CD4-positive, alpha-beta T cell treated with Interleukin-4 for 1 hour (primary cell): ENCODE measurements around the gene ZNF225.
A peak's percentile ranks its signal among the peaks of the same experiment; 100 is the strongest.
"Not testable (repeated sequence)": the region's sequence is repeated elsewhere in the genome, so short reads cannot be mapped to it uniquely, and the experiment has no call there.

Source experiments
- DNase-seq, 2 donors: peaks; one replicate each; pipeline ENCODE4 v3.0.0-alpha.2; 2020 to 2022

The ZNF225 gene

DNA sequence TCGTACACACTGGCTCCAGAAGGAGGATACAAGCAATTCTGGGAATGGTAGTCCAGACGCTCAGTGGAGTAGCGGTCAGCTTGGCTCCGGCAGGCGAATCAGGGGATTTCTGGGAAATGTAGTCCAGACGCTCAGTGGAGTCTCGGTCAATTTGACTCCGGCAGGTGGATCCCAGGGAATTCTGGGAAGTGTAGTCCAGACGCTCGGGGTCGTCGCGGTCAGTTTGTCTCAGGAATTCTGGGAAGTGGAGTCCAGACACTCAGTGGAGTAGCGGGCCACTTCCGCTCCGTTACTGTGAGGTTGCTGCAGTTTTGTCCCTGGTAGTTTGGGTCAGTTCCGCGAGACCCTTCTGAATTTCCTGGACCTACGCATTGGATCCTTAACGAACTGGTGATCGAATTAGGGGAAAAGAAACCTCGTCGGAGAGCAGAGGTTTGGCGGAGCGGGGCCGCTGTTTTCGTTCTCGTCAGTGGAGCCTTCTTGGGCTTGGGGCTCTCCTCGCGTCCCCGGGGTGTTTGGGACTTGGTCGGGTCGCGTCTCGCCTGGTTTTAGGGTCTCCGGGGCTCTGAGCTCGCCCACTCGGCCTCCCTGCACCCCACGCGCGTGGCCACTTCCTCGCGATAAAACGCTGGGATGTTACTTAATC is at the start of gene ZNF225:
Gene ZNF225, plus strand, starts transcription at position 262 of the 646 bp plus-strand sequence. CDS start 2,429 bp downstream, outside the sequence.
- DNase-seq: peak; percentile 94

DNA sequence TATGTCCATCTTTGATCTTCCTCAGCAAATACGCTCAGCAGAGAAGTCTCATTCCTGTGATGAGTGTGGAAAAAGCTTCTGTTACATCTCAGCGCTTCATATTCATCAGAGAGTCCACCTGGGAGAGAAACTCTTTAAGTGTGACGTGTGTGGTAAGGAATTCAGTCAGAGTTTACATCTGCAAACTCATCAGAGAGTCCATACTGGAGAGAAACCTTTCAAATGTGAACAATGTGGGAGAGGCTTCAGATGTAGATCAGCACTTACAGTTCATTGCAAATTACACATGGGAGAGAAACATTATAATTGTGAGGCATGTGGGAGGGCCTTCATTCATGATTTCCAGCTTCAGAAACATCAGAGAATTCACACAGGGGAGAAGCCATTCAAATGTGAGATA is 46.9 kb upstream of the ZNF225 start:
- DNase-seq: no peak

DNA sequence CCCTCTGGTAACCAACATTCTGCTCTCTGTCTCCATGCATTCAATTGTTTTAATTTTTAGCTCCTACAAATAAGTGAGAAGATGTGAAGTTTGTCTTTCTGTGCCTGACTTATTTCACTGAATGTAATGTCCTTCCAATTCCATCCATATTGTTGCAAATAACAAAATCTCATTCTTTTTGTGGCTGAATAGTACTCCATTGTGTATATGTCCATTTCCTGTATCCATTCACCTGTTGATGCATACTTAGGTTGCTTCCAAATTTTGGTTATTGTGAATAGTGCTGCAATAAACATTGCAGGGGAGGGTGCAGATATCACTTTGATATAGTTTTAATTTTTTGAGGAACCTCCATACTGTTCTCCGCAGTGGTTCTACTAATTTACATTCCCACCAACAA is 43.8 kb upstream of the ZNF225 start:
- no peak for DNase-seq

DNA sequence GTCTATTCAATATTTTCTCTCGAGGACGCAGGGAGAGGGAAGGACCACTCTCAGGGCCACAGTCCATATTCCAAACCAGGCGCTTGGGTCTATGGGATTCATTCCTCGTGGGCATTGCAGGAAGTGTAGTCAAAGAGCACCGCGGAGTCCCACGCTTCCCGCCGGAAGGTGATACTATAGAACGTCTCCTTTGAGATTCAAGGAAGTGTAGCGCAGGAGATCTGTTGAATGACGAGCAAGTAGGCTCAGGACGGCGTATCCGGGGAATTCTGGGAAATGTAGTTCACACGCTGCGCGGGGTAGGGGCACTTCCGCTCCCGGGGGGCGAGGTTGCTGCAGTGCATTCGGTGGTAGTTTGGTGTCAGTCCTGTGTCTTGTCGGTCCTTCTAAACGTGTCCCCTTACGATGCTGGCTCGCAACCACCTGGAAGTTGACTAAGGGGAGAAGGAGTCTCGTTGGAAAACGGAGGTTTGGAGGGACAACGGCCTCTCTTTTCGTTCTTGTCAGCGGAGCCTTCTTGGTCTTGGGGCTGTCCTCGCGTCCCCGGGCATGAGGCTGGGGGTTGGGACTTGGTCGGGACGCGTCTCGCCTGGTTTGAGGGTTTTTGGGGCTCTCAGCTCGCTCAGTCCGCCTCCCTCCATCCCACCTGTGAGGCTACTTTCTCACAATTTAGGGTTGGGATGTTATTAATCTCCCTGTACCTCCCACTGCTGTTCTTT is 41.2 kb upstream of the ZNF225 start, which contains the start of gene ZNF284:
Gene ZNF284, plus strand, starts transcription at position 336 of the 719 bp plus-strand sequence. CDS start 4,231 bp downstream, outside the sequence.
- DNase-seq: peak; percentile 91 to 92

DNA sequence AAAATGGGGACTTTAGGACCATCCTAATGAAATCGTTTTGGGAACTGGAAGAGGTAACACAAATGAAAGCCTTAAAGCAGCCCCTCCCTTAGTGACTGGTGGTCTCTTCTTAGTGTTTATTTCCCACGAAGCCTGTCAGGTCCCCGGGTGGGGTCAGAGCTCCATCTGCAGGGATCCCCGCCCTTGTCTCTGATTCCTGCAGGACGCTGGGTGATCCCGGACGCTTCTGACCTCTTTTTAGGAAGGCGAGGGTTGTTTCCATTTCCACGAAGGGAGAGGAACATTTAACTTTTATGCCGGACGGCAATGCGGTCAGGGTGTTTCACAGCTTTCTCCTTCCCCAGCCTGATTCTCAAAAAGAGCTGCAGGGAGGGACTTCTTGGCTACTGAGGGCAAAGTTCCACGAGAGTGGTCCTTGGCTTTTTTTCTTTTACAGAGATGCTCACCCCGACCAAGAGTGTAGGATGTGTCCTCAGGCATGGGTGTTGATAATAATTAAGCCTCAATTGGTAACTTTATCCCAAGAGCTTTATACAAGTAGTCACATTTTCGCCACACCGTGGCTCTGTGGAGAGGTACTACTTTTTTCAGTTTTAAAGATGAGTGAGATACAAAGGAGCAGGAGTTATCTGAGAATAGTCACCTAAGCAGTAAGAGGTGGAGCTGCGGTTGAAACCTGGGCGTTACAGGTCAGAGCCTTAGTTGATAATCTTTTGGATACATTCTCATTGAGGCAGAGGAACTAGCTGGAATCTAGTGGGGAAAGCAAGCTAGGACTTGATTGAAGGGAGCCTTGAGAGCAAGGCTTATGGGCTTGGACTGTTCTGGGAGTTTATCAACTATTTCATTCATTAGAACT is 40.4 kb upstream of the ZNF225 start:
- DNase-seq: no peak

DNA sequence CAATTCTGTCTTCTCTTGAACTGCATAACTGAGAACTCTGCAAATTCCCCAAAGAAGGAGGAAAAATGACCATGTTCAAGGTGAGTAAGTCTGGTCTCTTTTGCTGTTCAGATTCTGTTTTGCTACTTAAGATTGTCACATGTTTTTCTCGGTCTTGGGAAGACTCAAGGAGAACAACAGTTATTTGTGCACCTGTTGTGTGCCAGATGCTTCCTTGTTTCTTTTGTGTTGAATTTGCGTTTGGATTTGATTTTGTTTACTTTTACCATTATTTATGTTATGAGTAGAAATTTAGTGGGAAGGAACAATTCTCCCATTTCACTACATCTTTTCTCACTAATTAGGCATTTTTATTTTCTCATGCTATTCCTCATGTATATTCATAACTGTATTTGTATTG is 36.9 kb upstream of the ZNF225 start:
- DNase-seq: no peak

DNA sequence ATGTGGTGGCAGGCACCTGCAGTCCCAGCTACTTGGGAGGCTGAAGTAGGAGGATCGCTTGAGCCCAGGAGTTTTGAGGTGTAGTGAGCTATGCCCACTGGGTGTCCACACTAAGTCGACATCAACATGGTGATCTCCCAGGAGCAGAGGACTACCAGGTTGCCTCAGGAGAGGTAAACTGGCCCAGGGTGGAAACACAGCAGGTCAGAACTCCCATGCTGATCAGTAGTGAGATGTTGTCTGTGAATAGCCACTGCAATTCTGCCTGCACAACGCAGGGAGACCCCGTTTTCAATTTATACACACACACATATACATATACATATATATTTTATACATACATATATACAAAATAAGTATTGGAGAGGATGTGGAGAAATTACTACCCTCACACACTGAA is 21.1 kb upstream of the ZNF225 start:
- DNase-seq: no peak

DNA sequence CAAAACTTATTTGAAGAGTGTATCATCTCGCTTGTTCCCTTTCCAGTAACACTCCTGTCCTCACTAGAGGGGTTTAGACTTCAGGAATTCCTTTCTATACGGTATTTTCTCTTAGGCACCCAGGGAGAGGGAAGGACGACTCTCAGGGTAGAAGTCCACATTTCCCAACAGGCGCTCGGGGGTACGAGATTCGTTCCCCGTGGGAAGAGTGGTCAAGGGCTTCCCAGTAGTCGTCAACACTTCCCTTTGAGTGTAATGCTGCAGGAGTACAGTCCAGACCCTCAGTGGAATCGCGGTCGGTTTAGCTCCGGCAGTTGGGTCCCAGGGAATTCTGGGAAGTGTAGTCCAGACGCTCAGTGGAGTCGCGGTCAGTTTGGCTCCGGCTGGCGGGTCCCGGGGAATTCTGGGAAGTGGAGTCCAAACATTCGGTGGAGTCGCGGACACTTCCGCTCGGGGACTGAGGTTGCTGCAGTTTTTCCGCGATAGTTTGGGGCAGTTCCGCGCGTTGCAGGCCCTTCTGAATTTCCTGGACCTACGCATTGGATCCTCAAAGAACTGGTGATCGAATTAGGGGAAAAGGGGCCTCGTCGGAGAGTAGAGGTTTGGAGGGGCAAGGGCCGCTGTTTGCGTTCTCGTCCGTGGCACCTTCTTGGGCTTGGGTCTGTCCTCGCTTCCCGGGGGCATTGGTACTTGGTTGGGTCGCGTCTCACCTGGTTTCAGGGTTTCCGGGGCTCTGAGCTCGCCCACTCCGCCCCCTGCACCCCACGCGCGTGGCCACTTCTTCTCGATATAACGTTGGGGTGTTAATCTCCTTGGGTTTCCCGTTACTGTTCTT is 19.1 kb upstream of the ZNF225 start, which contains the start of gene ZNF224:
Gene ZNF224, plus strand, starts transcription at position 431 of the 835 bp plus-strand sequence. CDS start 3,513 bp downstream, outside the sequence.
- peak; percentile 88 to 89 for DNase-seq

DNA sequence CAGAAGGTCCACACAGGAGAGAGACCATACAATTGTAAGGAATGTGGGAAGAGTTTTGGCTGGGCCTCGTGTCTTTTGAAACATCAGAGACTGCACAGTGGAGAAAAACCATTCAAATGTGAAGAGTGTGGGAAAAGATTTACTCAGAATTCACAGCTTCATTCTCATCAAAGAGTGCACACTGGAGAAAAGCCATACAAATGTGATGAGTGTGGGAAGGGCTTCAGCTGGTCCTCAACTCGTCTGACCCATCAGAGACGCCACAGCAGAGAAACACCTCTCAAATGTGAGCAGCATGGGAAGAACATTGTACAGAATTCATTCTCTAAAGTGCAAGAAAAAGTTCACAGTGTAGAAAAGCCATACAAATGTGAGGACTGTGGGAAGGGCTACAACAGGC is 5.4 kb upstream of the ZNF225 start:
- DNase-seq: no peak

DNA sequence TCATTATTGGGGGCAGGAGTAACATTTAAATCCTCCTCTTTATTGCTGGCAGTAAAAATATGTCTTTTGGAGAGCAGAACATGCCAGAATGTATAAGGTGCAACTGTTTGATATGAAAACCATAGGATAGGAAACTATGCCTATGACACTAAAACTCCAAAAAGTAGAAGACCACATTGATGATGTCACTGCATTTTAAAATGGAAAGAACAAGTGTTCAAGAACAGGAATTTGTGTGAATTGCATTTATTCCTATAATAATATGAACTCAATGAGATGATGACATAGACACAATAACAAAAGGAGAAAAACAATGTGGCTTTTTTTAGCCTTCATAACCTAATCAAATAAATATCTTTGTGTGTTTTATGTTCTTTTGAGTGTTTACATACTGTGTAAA is 3.7 kb upstream of the ZNF225 start:
- no peak for DNase-seq

DNA sequence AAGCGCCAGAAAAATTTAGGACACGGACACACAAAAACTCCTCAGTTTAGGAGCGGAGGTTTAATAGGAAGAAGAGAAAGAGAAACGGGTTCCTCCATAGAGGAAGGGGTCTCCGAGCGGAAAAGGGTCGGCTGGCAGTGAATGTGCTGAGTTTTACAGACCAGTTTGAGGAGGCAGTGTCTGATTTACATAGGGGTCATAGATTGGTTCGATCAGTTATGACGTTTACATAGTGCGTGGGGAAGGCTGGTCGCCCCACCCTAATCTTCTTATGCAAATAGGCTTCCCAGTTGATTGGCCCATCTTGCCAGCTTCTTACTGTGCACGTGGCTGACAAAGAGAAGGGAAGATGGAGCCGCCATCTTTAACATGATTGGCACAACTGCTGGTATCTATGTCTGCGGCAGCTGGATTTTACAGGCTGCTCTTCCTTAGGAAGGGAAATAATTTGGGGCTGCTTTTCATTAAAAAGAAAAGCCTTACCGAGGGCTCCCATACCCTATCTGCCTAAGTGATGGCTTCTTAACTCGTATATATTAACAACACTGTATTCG is 1.2 kb upstream of the ZNF225 start:
- DNase-seq: no peak

DNA sequence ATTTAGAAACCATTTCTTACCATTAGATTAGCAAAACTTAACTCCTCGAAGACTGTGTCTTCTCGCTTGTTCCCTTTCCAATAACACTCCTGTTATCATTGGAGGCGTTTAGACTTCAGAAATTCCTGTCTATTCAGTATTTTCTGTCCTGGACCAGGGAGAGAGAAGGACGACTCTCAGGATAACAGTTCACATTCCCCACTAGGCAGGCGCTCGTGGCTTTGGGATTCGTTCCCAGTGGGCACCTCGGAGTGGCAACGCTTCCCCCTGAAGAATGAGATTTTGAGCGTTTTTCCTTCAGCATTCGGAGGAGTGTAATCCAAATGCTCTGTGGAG is 429 bp upstream of the ZNF225 start:
- no peak for DNase-seq

DNA sequence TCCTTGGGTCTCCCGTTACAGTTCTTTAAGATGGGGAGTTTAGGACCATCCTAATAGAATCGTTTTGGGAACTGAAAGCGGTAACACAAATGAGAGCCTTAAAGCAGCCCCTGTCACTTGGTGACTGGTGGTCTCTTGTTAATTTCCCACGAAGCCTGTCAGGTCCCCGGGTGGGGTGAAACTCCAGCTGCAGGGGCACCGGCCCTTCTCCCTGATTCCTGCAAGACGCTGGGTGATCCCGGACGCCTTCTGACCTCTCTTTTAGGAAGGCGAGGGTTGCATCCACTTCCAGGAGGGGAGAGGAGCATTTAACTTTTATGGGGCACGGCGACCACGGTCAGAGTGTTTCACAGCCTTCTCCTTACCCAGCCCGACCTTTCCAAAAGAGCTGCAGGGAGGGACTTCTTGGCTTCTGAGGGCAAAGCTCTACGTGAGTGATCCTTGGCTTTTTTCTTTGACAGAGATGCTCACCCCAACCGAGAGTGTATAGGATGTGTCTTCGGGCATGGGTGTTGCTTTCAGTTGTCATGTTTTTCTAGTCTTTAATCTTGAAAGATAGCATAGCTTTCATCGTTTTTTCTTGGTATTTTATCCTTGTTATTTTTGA is 688 bp downstream of the ZNF225 start:
- no peak for DNase-seq

DNA sequence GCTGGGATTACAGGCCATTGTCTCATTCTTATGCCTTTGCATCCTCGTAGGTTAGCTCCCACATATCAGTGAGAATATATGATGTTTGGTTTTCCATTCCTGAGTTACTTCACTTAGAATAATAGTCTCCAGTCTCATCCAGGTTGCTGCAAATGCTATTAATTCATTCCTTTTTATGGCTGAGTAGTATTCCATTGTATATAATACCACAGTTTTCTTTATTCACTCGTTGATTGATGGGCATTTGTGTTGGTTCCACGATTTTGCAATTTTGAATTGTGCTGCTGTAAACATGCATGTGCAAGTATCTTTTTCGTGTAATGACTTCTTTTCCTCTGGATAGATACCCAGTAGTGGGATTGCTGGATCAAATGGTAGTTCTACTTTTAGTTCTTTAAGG is 8.0 kb downstream of the ZNF225 start:
- not testable (repeated sequence) for DNase-seq

DNA sequence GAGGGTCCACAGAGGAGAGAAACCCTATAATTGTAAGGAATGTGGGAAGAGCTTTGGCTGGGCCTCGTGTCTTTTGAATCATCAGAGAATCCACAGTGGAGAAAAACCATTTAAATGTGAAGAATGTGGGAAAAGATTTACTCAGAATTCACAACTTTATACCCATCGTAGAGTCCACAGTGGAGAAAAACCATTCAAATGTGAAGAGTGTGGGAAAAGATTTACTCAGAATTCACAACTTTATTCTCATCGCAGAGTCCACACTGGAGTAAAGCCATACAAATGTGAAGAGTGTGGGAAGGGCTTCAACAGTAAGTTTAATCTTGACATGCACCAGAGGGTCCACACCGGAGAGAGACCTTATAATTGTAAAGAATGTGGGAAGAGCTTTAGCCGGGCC is 18.8 kb downstream of the ZNF225 start:
- DNase-seq: no peak

DNA sequence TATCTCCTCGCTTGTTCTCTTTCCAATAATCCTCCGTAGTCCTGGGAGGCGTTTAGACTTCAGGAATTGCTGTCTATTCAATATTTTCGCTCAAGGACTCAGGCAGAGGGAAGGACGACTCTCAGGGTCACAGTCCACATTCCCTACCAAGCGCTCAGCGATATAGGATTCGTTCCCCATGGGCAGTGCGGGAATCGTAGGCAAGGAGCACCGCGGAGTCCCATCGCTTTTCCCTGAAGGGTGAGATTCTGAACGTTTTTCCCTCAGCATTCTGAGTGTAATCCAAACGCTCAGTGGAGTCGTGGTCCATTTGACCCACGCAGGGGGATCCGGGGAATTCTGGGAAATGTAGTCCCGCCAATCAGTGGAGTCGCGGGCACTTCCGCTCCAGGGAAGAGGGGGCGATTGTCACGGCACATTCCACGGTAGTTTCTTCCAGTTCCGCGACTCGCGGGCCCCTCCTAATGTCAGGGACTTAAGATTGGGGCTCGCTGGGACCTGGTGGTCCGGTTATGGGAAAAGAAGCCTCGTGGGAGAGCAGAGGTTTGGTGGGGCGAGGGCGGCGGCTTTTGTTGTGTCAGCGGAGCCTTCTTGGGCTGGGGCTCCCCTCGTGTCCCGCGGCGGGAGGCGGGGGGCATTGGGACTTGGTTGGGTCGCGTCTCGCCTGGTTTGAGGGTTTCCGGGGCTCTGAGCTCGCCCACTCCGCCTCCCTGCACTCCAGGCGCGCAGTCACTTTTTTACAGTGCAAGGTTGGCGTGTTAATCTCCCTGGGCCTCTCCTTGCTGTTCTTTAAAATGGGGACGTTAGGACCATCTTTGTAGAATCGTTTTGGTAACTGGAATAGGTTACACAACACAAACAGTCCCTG is 28.2 kb downstream of the ZNF225 start, which contains the start of gene ZNF234:
Gene ZNF234, plus strand, starts transcription at position 364 of the 868 bp plus-strand sequence. CDS start 3,079 bp downstream, outside the sequence.
- DNase-seq: peak; percentile 69 to 81

DNA sequence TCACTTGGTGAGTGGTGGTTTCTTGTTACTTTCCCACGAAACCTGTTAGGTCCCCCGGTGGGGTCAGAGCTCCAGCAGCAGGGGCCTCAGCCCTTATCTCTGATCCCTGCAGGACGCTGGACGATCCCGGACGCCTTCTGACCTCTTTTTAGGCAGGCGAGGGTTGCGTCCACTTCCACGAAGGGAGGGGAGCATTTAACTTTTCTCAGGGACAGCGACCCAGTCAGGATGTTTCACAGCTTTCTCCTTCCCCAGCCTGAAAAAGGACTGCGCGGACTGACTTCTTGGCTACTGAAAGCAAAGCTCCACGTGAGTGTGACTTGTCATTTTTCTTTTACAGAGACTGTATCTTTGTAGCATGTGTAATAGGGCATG is 28.8 kb downstream of the ZNF225 start:
- DNase-seq: no peak

DNA sequence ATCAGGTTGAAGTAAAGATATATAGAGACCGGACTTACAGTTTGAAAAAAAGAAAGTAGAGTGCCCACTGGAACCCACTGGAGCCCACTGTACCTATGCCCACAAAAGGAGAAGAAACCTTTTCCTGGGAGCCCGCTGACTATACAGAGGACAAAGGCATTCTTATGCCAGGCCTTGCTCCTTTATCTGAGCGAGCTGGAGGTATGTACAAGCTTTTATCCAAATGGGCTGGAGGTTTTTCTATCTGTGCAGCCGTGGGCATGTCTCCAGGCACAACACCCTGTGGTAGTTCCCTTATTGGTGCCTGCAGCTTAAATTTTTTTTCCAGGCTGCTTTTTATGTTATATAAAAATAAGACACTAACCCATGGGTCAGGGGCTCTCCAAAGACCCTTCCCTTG is 36.6 kb downstream of the ZNF225 start:
- no peak for DNase-seq

DNA sequence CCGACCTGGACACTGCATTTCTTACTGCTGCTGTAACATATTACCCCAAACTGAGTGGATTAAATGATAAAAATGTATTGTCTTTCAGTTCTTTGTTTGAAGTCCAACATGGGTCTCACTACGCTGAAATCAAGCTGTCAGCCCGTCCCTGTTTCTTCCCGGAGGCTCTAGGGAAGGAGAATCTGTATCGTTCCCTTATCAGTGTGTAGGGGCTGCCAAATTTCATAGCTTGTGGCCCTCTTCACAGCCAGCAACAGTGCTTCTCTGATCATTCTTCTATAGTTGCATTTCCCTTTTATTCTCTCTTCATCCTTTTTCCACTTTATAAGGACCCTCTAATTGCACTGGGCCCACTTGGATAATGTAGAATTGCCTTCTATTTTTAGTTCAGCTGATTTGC is 38.3 kb downstream of the ZNF225 start:
- no peak for DNase-seq

DNA sequence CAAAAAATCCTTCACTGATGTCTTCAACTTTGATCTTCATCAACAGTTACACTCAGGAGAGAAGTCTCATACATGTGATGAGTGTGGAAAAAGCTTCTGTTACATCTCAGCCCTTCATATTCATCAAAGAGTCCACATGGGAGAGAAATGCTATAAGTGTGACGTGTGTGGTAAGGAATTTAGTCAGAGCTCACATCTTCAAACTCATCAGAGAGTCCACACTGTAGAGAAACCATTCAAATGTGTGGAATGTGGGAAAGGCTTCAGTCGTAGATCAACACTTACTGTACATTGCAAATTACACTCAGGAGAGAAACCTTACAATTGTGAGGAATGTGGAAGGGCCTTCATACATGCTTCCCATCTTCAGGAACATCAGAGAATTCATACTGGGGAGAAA is 43.3 kb downstream of the ZNF225 start:
- no peak for DNase-seq

DNA sequence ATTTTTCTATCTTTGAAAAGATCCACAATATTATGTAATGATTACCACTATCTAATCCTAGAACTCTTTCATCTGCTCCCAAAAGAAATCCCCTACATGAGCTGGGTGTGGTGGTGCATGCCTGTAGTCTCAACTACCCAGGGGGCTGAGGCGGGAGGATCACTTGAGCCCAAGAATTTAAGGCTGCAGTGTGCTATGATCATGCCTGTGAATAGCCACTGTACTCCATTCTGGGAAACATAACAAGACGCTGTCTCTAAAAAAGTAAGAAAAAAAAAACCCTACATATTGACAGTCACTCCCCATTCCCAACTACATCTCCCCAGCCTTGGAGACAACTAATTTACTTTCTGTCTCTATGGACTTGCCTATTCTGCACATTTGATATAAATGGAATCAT is 50.6 kb downstream of the ZNF225 start:
- no peak for DNase-seq
